HG03342 (cell line): ENCODE data around the gene TGFA.

Experiments used
- ATAC-seq: cut with Tn5 transposase; IDR thresholded peaks from one replicate; pipeline ENCODE4 v1.9.1; 2021; ENCODE audit warnings: mild to moderate bottlenecking, moderate library complexity; ENCODE audit not compliant: unreplicated experiment

Gene TGFA

GRCh38 chr2:70553334-70553583 lies 367 bp downstream of the TGFA start:
- ATAC-seq, result peak; percentile 11

- ATAC-seq, result no peak
These were observed 909 bp downstream of the TGFA start for GRCh38 chr2:70552501-70553333.

- no peak for ATAC-seq
These were observed 2.5 kb downstream of the TGFA start for GRCh38 chr2:70551167-70551566.

GRCh38 chr2:70549962-70550361 lies 3.7 kb downstream of the TGFA start:
- no peak for ATAC-seq

GRCh38 chr2:70549064-70549710 lies 4.4 kb downstream of the TGFA start:
- ATAC-seq, result no peak

- ATAC-seq, result no peak
These were observed 5.4 kb downstream of the TGFA start for GRCh38 chr2:70548233-70548632.

GRCh38 chr2:70546885-70547284 lies 6.7 kb downstream of the TGFA start:
- no peak for ATAC-seq

- ATAC-seq, result no peak
These were observed 7.2 kb downstream of the TGFA start for GRCh38 chr2:70546376-70546775.

GRCh38 chr2:70541481-70542020 lies 12.1 kb downstream of the TGFA start:
- ATAC-seq, result no peak

- ATAC-seq, result no peak
These were observed 15.8 kb downstream of the TGFA start for GRCh38 chr2:70537840-70538239.

GRCh38 chr2:70536517-70537055 lies 17.0 kb downstream of the TGFA start:
- no peak for ATAC-seq

- ATAC-seq, result no peak
These were observed 18.1 kb downstream of the TGFA start for GRCh38 chr2:70535573-70535972.

- no peak for ATAC-seq
These were observed 19.3 kb downstream of the TGFA start for GRCh38 chr2:70534183-70534836.

- no peak for ATAC-seq
These were observed 21.2 kb downstream of the TGFA start for GRCh38 chr2:70532244-70532935.

GRCh38 chr2:70531419-70532086 lies 22.1 kb downstream of the TGFA start:
- no peak for ATAC-seq

- ATAC-seq, result no peak
These were observed 24.0 kb downstream of the TGFA start for GRCh38 chr2:70529610-70530009.

GRCh38 chr2:70528929-70529328 lies 24.7 kb downstream of the TGFA start:
- ATAC-seq, result no peak

GRCh38 chr2:70528276-70528675 lies 25.4 kb downstream of the TGFA start:
- ATAC-seq, result no peak

- ATAC-seq, result no peak
These were observed 26.1 kb downstream of the TGFA start for GRCh38 chr2:70527447-70528080.

GRCh38 chr2:70526126-70526525 lies 27.5 kb downstream of the TGFA start:
- no peak for ATAC-seq
